Neural progenitor cell (in vitro differentiated cells): ENCODE results near the gene PROK1. TPM values are rescaled to one million over a fixed set of nuclear protein-coding genes. Genes with fewer than 3 reads are reported as not detected.

Experiments used
- DNase-seq: peaks from one replicate; pipeline ENCODE4 v3.0.0-alpha.2; 2016; ENCODE audit warnings: low spot score
- H2AFZ ChIP-seq: fragments of 200-600 bp; sonication (generic); replicated peaks from 2 replicates; pipeline ENCODE4 v1.6.1; 2016; ENCODE audit warnings: antibody characterized with exemption
- H3F3A ChIP-seq: fragments of 200-600 bp; sonication (generic); 2 replicates; pipeline ENCODE4 v1.6.1; 2016; ENCODE audit warnings: antibody characterized with exemption, low read depth
- H3K27ac ChIP-seq: fragments of 200-600 bp; sonication (generic); 2 replicates; pipeline ENCODE4 v1.5.1; 2016; ENCODE audit warnings: mild to moderate bottlenecking
- H3K27me3 ChIP-seq: fragments of 200-600 bp; sonication (generic); 2 replicates; pipeline ENCODE4 v1.6.1; 2016; ENCODE audit warnings: mild to moderate bottlenecking, moderate library complexity
- H3K36me3 ChIP-seq: fragments of 200-600 bp; sonication (generic); 2 replicates; pipeline ENCODE4 v1.5.1; 2016
- H3K4me1 ChIP-seq: fragments of 200-600 bp; sonication (generic); 2 replicates; pipeline ENCODE4 v1.6.1; 2016; ENCODE audit warnings: mixed run types
- H3K4me2 ChIP-seq: fragments of 200-600 bp; sonication (generic); 2 replicates; pipeline ENCODE4 v1.6.1; 2016
- H3K4me3 ChIP-seq: fragments of 200-600 bp; sonication (generic); 2 replicates; pipeline ENCODE4 v1.5.1; 2016
- H3K79me2 ChIP-seq: fragments of 200-600 bp; sonication (generic); 2 replicates; pipeline ENCODE4 v1.6.1; 2016; ENCODE audit warnings: low read depth
- H3K9ac ChIP-seq: fragments of 200-600 bp; sonication (generic); 2 replicates; pipeline ENCODE4 v1.6.1; 2016
- H3K9me3 ChIP-seq: fragments of 200-600 bp; sonication (generic); 2 replicates; pipeline ENCODE4 v1.5.1; 2016; ENCODE audit warnings: low read depth
- H4K20me1 ChIP-seq: fragments of 200-600 bp; sonication (generic); 2 replicates; pipeline ENCODE4 v1.6.1; 2016; ENCODE audit warnings: low read depth
- H3K27ac Mint-ChIP-seq: 3 replicates; pipeline ENCODE4 v1.8.0; 2021; ENCODE audit warnings: mixed read lengths
- H3K27me3 Mint-ChIP-seq: 2 replicates; pipeline ENCODE4 v1.8.0; 2022; ENCODE audit warnings: low read depth, mild to moderate bottlenecking, inconsistent platforms, moderate library complexity, mixed read lengths; ENCODE audit not compliant: insufficient read depth
- H3K36me3 Mint-ChIP-seq: 3 replicates; pipeline ENCODE4 v1.8.0; 2021; ENCODE audit warnings: mixed read lengths
- H3K4me1 Mint-ChIP-seq: 3 replicates; pipeline ENCODE4 v1.8.0; 2021; ENCODE audit warnings: mixed read lengths
- H3K4me3 Mint-ChIP-seq: 3 replicates; pipeline ENCODE4 v1.8.0; 2021; ENCODE audit warnings: mild to moderate bottlenecking, moderate library complexity, mixed read lengths
- H3K9me3 Mint-ChIP-seq: 3 replicates; pipeline ENCODE4 v1.8.0; 2020; ENCODE audit warnings: mixed read lengths
- EZH2 ChIP-seq: fragments of 200-600 bp; sonication (generic); IDR thresholded peaks from 2 replicates; pipeline ENCODE4 v1.6.1; 2017; ENCODE audit warnings: antibody characterized with exemption, mild to moderate bottlenecking, moderate library complexity
- EZH2phosphoT487 ChIP-seq: fragments of 200-600 bp; sonication (generic); IDR thresholded peaks from 2 replicates; pipeline ENCODE4 v1.6.1; 2017; ENCODE audit warnings: antibody characterized with exemption
- total RNA-seq: library from RNA; depleted of rRNA; stranded (reverse); fragments of >200 nt; gene quantifications from 2 replicates; pipeline ENCODE4 v1.2.3, GENCODE V29; 2015; ENCODE audit warnings: low replicate concordance
- TF ChIP-seq, protein P1 (sequence below): fragments of 200-600 bp; sonication (generic); IDR thresholded peaks from 2 replicates; pipeline ENCODE4 v1.5.1; 2017; ENCODE audit warnings: antibody characterized with exemption, mild to moderate bottlenecking

Gene PROK1
- total RNA-seq, 1 donor from 2014 or later: not detected

DNA sequence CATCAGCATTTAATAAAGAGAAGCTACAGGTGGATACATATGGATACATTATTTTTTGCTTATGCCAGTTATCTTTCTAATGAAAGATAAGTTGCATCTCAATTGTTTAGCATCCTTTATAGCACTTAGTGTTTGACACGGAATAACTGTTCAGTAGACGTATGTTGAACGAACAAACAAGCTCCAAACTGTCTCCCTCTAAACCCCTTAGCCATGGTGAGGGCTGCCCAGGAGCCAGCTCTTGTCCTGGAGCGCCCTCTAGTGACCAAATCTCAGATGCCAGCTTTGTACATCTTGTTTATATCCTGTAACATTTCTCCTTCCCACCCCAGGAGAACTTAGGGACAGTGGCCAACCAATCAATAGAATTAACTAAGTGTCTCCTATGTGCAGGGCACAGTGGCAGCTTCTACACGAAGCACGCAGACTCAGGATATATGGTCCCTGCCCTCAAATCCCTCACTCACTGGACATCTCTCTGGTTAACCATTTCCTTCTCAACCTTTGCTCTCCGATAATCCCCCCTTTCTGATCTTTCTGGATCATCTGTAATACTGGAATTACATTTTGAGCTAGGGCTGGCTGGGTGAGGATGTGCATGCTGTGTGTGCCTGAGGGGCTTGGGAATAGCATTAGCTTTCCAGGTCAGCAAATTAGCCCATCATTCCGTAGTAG lies 45.1 kb downstream of the PROK1 start:
- Mint-ChIP-seq H3K4me3 (no peak overlapping the region), H3K9me3 (no peaks in the 10 kb centered on the region), H3K27me3 (peaks cover 6% of the 10 kb centered on the region), H3K4me1 (peaks cover 20% of the 10 kb centered on the region), H3K36me3 (no peaks in the 10 kb centered on the region), H3K27ac (no peak overlapping the region)
- Histone ChIP-seq H3K27me3 (no peaks in the 10 kb centered on the region), H3K9ac (no peak overlapping the region), H3F3A (no peaks in the 10 kb centered on the region), H3K36me3 (no peaks in the 10 kb centered on the region), H3K4me1 (peaks cover 6% of the 10 kb centered on the region), H3K27ac (no peak overlapping the region), H3K79me2 (no peaks in the 10 kb centered on the region), H3K4me3 (no peak overlapping the region), H3K4me2 (no peak overlapping the region), H4K20me1 (no peaks in the 10 kb centered on the region), H3K9me3 (no peaks in the 10 kb centered on the region), H2AFZ (no peak overlapping the region)
- DNase-seq: peak; percentile 87
- no peak for TF ChIP-seq EZH2phosphoT487
- TF ChIP-seq, protein P1, sequence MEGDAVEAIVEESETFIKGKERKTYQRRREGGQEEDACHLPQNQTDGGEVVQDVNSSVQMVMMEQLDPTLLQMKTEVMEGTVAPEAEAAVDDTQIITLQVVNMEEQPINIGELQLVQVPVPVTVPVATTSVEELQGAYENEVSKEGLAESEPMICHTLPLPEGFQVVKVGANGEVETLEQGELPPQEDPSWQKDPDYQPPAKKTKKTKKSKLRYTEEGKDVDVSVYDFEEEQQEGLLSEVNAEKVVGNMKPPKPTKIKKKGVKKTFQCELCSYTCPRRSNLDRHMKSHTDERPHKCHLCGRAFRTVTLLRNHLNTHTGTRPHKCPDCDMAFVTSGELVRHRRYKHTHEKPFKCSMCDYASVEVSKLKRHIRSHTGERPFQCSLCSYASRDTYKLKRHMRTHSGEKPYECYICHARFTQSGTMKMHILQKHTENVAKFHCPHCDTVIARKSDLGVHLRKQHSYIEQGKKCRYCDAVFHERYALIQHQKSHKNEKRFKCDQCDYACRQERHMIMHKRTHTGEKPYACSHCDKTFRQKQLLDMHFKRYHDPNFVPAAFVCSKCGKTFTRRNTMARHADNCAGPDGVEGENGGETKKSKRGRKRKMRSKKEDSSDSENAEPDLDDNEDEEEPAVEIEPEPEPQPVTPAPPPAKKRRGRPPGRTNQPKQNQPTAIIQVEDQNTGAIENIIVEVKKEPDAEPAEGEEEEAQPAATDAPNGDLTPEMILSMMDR: peak; percentile 94

DNA sequence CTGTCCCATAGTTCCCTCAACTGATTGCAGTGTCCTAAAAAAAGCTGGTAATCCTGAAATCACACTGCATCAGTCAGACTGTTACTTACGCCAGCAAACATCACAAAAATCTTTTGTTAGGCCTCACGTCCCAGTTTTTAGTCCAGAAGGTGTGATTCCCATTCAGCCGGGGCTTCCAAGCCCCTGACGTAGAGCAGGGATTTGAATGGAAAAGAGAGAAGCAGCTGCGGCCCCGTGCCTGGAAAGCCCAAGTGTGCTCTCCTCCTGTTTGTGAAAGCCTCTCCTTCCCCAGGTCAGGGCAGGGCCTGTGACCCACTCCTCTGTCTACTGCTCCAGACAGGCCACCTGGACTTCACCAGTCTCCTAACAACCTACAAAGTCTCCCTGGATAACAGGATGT lies 47.3 kb downstream of the PROK1 start:
- Histone ChIP-seq H3K27ac (no peak overlapping the region), H3K79me2 (no peaks in the 10 kb centered on the region), H4K20me1 (no peaks in the 10 kb centered on the region), H3K9me3 (no peaks in the 10 kb centered on the region), H3K4me1 (peaks cover 6% of the 10 kb centered on the region), H3K36me3 (no peaks in the 10 kb centered on the region), H3F3A (no peaks in the 10 kb centered on the region), H3K4me3 (no peak overlapping the region), H3K27me3 (no peaks in the 10 kb centered on the region), H3K9ac (no peak overlapping the region), H3K4me2 (no peak overlapping the region), H2AFZ (no peak overlapping the region)
- DNase-seq: no peak
- no peaks in the 10 kb centered on the region for H3K36me3 Mint-ChIP-seq
- no peak overlapping the region for H3K27ac Mint-ChIP-seq
- no peak overlapping the region for H3K4me3 Mint-ChIP-seq
- H3K27me3 Mint-ChIP-seq: peaks cover 6% of the 10 kb centered on the region
- H3K4me1 Mint-ChIP-seq: peaks cover 15% of the 10 kb centered on the region
- TF ChIP-seq EZH2 (no peak), EZH2phosphoT487 (no peak)
- TF ChIP-seq, protein P1: no peak
- no peaks in the 10 kb centered on the region for H3K9me3 Mint-ChIP-seq

DNA sequence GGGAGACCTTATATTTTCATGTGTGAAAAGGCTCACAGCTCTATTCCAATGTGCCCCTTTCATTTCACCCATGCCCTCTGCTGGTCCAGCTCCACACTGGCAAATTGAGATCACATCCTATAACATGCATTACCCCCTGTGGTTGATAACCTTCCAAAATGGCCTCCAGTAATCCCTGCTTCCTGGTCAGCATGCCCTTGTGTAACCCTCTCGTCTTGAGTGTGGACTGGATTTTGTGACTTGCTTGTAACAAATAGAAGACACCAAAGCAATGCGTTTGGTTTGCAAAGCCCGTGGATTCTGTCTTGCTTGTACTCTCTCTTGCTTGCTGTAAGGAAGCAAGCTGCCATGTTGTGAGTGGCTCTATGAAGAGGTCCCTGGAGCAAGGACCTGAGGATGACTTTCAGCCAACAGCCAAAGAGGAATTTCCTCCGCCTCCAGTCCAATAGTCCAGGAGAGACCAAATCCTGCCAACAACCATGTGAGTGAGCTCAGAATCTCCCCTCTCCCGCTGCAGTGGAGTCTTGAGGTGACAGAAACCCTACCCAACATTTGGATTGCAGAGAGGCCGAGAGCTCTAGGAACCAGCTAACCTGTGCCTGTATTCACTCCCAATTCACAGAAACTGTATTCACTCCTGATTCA lies 50.7 kb downstream of the PROK1 start:
- no peak overlapping the region for H3K4me3 ChIP-seq
- H3F3A ChIP-seq: no peaks in the 10 kb centered on the region
- H2AFZ ChIP-seq: no peak overlapping the region
- no peak overlapping the region for H3K27ac ChIP-seq
- no peaks in the 10 kb centered on the region for H3K9me3 ChIP-seq
- no peaks in the 10 kb centered on the region for H3K27me3 ChIP-seq
- H3K4me3 Mint-ChIP-seq: no peak overlapping the region
- no peaks in the 10 kb centered on the region for H3K4me1 ChIP-seq
- H3K79me2 ChIP-seq: no peaks in the 10 kb centered on the region
- H3K4me1 Mint-ChIP-seq: peaks cover 6% of the 10 kb centered on the region
- TF ChIP-seq EZH2phosphoT487: no peak
- no peak for TF ChIP-seq EZH2
- TF ChIP-seq, protein P1: no peak
- no peaks in the 10 kb centered on the region for H3K36me3 ChIP-seq
- no peak for DNase-seq
- no peak overlapping the region for H3K27ac Mint-ChIP-seq
- H3K27me3 Mint-ChIP-seq: peaks cover 4% of the 10 kb centered on the region
- no peaks in the 10 kb centered on the region for H3K36me3 Mint-ChIP-seq
- no peak overlapping the region for H3K4me2 ChIP-seq
- no peak overlapping the region for H3K9ac ChIP-seq
- H3K9me3 Mint-ChIP-seq: no peaks in the 10 kb centered on the region
- no peaks in the 10 kb centered on the region for H4K20me1 ChIP-seq
